Epithelial cell of esophagus (primary cell): ENCODE results near the gene CPXM2.

Experiments
- DNase-seq: peaks from one replicate; pipeline ENCODE4 v3.0.0; 2010; ENCODE audit warnings: low read depth
- H3K4me3 ChIP-seq: 2 replicates; pipeline ENCODE4 v1.5.1; 2011; ENCODE audit warnings: mild to moderate bottlenecking, low read length, control low read depth
- CTCF ChIP-seq: IDR thresholded peaks from 2 replicates; pipeline ENCODE4 v1.5.1; 2011; ENCODE audit warnings: low read depth, mild to moderate bottlenecking, low read length, control low read depth, inconsistent platforms; ENCODE audit not compliant: insufficient read depth; ENCODE audit errors: missing control alignments

Gene CPXM2

DNA sequence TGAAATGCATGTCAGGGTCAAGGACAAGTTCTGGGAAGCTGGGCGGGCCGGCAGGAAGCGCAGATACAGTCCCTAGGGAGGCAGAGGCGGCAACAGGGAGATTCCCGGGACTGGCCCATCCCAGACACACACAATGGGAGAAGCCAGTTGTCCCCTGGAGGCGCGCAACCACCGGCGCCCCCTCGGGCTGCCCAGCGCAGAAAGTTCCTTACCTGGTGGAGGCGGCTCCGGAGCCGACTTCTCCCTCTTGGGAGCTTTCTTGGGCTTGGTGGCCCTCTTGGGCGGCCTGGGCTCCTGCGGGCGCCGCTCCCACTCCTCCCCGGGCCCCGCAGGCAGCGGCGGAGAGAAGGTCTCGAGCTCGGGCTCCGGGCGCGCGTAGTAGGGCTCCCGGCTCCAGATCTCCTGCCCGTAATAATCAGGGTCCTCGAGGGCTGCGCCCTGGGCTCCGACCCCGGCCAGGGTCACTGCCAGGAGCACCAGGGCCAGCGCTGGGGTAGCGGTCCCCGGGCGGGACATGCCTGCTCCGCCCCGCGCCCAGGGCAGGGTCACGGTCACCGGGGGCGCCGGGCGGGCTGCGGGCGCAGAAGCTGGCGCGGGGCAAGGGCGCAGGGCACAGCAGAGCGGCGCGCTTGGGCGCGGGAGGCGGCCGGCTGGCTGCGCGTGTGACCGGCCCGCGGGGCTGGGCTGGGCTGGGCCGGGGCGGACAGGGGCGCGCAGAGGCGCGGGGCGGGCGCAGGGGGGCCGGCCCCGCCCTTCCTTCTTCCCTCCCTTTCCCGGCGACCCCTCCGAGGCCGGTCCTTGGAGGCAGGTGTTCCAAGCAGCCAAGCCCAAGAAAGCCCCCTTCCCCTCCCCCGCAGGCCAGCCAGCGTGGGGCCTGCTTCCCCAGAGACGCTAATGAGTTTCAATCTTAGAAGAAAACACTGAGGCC, at the start of gene CPXM2:
CPXM2 (minus strand) TSS at position 664 of the 928 bp plus-strand sequence; CDS start at position 516, 148 bp downstream.
- TF ChIP-seq CTCF = no peak
- H3K4me3 ChIP-seq = no peak within 1 kb of the TSS
- no peak for DNase-seq

- no peak overlapping the region for H3K4me3 ChIP-seq
- no peak for TF ChIP-seq CTCF
- no peak for DNase-seq
Observed at GRCh38 chr10:123939591-123939990, 48.0 kb upstream of the CPXM2 start.

- H3K4me3 ChIP-seq = no peak overlapping the region
- TF ChIP-seq CTCF = no peak
- DNase-seq = no peak
Observed at GRCh38 chr10:123938890-123939289, 47.3 kb upstream of the CPXM2 start.

- H3K4me3 ChIP-seq = no peak overlapping the region
- no peak for TF ChIP-seq CTCF
- DNase-seq = no peak
Observed at GRCh38 chr10:123936426-123936825, 44.8 kb upstream of the CPXM2 start.

- no peak overlapping the region for H3K4me3 ChIP-seq
- DNase-seq = no peak
- TF ChIP-seq CTCF = no peak
Observed at GRCh38 chr10:123935680-123936079, 44.1 kb upstream of the CPXM2 start.

DNA sequence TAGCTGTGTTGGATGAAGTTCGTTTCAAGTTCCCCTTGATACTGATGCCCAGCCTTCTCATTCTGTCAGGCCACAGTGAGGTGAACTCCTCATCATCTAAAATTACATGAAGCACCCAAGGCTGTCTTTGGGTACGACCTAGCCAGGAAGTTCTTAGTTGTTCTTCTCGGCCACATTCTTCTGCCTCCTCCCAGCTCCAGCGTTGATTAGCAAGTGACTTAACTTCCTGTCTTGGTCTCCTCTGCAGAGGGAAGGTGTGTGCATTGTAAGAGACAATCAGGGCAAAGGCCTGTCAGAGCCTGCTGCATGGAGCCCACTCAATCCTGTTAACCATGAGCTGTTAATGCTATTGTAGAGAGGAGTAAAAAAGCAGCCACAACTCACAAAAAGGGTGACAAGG, 43.2 kb upstream of the CPXM2 start:
- TF ChIP-seq CTCF = no peak
- H3K4me3 ChIP-seq = no peak overlapping the region
- no peak for DNase-seq
